HL-60 (cell line): ENCODE data around the gene SHCBP1.

ENCODE experiments used
- CTCF ChIP-seq: IDR thresholded peaks from one replicate; pipeline ENCODE4 v1.5.1; 2011; ENCODE audit warnings: low read length, control low read depth, inconsistent platforms; ENCODE audit not compliant: insufficient read depth
- POLR2AphosphoS5 ChIP-seq: IDR thresholded peaks from 2 replicates; pipeline ENCODE4 v1.6.1; 2012; ENCODE audit warnings: low read depth

GRCh38 chr16:46607529-46607928, 13.7 kb downstream of the SHCBP1 start:
- TF ChIP-seq POLR2AphosphoS5, result no peak
- TF ChIP-seq CTCF, result no peak
